Coronary artery (tissue), 2 donors: ENCODE measurements around the gene BACH2.

Experiments
- DNase-seq: peaks from one replicate; pipeline ENCODE4 v3.0.0-alpha.2; 2017; ENCODE audit warnings: low spot score
- H3K27ac ChIP-seq, 2 donors: fragments of 200-600 bp; sonication (generic); one replicate each; pipeline ENCODE4 v1.5.1; 2016 to 2019
- H3K4me3 ChIP-seq: fragments of 200-600 bp; sonication (generic); 2 replicates; pipeline ENCODE4 v1.5.1; 2016; ENCODE audit warnings: mild to moderate bottlenecking, moderate library complexity
- CTCF ChIP-seq: fragments of 200-600 bp; sonication (generic); IDR thresholded peaks from one replicate; pipeline ENCODE4 v1.5.1; 2019; ENCODE audit warnings: antibody characterized with exemption

The BACH2 gene

GRCh38 chr6:90238496-90239266, 58.0 kb downstream of the BACH2 start:
- H3K27ac ChIP-seq: no peak overlapping the region
- no peak for TF ChIP-seq CTCF
- no peak for DNase-seq
- H3K4me3 ChIP-seq: no peak overlapping the region

GRCh38 chr6:90237350-90237990, 59.2 kb downstream of the BACH2 start:
- H3K4me3 ChIP-seq: no peak overlapping the region
- no peak overlapping the region for H3K27ac ChIP-seq
- TF ChIP-seq CTCF: no peak
- no peak for DNase-seq

GRCh38 chr6:90233994-90234393, 62.6 kb downstream of the BACH2 start:
- DNase-seq: no peak

GRCh38 chr6:90233213-90233612, 63.4 kb downstream of the BACH2 start:
- H3K27ac ChIP-seq: no peak overlapping the region
- H3K4me3 ChIP-seq: no peak overlapping the region
- no peak for DNase-seq
- no peak for TF ChIP-seq CTCF

More at GRCh38 chr6:90233994-90234393, 62.6 kb downstream of the BACH2 start:
- no peak overlapping the region for H3K27ac ChIP-seq
- TF ChIP-seq CTCF: no peak
- H3K4me3 ChIP-seq: no peak overlapping the region

GRCh38 chr6:90231798-90232197, 64.8 kb downstream of the BACH2 start:
- no peak for DNase-seq
- H3K4me3 ChIP-seq: no peak overlapping the region
- no peak for TF ChIP-seq CTCF
- no peak overlapping the region for H3K27ac ChIP-seq

GRCh38 chr6:90231308-90231707, 65.3 kb downstream of the BACH2 start:
- no peak for TF ChIP-seq CTCF
- DNase-seq: no peak
- no peak overlapping the region for H3K27ac ChIP-seq

More at GRCh38 chr6:90231308-90231707, 65.3 kb downstream of the BACH2 start:
- no peak overlapping the region for H3K4me3 ChIP-seq
